HG03571 (cell line): Measurements from ENCODE around the gene SYT6.

ENCODE experiments used
- ATAC-seq: cut with Tn5 transposase; IDR thresholded peaks from one replicate; pipeline ENCODE4 v1.9.1; 2021; ENCODE audit not compliant: unreplicated experiment

Gene SYT6

DNA sequence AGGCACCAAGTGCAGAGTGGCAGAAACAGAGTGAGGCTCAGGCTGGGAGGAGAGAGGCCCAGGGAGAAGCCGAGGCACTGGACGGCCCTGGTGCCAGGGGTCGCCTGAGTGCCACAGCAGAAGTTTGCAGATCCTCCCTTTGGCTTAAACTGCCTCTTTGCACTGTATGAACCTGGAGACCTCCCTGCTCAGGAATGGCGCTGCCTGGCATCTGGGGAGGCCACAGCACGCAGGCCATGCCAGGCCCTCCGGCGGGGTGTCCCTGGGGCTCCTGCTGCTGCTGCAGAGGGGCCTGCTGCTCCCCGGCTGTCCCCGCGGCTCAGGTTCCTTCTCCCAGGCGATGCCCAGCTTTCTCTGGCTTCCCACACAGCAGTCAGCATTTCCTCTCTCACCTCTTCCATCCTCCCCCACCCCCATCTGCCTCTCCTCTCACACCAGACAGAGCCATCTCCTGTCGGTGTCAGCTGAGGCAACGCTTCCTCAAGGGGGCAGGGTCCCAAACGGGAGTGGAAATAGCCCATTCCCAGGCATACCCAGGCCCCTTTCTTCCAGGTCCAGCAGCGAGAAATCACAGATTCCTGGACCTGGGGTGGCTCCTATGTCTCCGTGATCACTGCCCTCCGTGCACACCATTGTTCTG, 35.2 kb downstream of the SYT6 start:
- no peak for ATAC-seq

- ATAC-seq: no peak
Measured at GRCh38 chr1:114117654-114118053, 36.0 kb downstream of the SYT6 start.

DNA sequence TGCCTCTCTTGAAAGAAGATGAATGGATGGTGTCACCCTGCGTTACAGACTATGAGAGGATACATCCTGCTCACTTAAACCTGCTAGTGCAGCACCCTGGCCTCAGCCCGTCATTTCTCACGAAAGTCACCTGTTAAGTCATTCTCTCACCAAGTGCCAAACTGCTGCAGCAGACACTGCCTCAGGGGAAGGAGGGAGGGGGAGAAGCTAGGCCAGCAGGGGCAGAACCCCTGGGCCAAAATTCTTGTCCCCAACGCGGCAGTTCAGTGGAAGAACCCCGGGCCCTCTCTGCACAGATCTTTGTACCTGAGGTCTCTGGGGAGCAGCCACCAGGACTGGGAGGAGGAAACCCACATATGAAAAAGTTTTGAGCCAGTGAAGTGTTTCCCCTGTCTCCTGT, 37.6 kb downstream of the SYT6 start:
- ATAC-seq: no peak

GRCh38 chr1:114114185-114115094, 39.2 kb downstream of the SYT6 start:
- ATAC-seq: no peak

DNA sequence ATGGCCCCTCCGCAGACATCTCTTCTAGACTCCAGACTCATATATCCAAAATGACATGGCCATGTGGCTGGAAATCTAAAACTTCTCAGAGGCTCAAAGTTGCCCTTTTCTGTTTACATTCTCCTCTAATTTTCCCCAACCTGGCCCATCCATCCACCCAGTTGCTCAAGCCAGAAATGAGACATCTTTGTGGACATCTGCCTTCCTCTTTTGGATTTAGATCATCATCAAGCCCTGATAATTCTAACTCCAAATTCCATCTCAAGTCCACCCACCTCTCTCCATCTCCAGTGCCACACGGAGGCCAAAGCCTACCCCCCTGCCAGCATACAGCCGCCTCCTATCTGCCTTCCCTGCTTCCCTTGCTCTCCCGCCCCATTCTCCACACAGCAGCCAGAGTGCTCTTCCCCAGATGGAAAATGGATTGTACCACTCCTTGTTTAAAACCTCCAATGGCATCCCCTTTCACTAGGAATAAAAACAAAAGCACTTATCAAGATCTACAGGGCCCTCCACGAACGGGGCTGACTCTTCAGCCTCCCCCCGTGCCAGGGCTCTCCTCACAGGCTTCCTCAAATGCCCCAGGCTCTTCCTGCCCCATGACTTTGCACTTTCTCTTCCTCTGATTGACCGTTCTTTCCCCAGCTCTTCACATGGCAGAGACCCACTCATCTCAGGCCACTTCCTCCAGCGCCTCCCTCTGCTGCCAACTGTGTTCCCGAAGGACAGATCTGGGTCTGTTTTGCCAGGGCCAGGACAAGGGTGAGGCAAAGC, 40.1 kb downstream of the SYT6 start:
- ATAC-seq: no peak

DNA sequence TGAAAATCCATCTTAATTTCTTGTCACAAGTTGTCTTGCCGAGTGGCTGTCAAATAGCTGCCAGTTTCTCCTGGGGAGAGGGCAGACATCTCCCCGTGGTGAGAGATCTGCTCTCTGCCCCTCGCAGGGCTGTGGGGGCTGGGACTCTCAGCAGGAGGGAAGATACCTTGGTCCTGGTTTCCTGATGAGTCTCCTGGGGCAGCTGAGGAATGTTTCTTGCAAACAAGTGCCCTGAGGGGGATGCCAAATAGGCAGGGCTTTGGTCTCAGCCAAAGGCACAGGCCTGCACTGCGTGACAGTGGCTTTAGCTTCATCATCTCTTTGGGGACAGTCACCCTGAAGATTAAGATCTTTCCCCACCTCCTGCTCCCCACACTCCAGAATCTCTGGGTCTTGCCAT, 40.9 kb downstream of the SYT6 start:
- no peak for ATAC-seq

DNA sequence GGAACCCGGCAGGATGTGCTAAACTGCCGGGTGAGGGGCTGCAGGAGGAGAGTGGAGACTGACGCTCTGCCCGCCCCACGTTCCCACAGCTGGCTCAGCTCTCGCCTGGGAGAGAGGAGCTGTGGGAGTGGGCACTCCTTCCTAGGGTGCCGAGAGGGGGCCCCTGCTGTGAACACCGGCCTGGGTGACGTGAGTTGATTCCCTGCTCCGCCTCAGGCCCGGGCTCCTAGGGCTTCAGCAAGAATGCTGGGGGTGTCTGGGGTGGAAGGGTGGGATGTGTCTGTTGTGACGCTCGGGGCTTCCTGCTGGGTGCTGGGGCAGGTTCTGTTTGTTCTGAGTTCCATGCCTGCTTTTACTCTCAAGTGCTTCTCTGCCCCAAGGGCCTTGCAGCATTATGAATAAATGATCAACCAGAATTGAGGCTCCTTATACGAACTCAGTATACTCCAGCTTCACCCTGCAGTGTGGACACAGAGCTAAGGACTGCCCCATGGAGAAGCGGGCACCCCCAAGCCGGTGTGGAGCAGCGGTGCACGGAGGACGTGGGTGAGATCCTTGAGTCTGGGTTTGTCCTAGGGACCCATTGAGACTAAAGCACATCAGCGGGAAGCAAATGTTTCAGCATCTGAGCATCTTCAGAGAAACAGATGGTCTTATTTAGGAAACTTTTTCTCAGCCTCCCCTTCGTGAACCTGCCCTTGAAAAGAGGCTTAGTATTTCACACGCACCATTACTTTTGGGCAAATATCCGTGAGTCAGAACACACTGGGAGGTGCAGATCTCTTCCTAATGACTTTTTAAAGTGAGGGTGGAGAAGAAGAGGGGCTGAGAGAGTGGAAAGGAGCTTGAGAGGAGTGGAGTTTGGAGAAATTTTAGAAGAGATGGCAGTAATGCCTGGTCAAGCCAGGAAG, 41.7 kb downstream of the SYT6 start:
- no peak for ATAC-seq

GRCh38 chr1:114109981-114110380, 43.7 kb downstream of the SYT6 start:
- ATAC-seq: no peak

DNA sequence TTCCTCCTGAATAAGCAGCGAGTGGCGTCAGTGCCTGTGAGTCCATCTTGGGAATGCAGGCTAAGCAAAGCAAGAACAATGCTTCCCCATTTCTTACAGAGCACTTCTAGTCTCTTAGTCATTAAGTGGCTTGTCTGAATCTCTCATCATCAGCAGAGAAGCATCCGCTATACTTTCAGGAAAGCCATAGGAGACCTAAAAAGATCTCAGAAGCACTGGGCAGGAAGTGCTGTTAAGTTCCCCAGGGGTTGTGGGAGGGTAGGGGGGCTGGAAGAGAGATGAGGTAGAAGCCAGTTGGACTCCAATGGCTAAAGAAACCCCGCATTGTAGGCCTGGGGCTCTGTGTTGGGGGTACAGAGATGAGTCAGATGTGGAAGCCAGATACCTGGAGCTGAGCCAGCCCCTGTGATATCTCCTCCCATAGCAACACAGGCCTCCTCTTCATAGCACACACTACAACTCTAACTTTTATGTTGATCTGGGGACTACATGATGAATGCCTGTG, 44.9 kb downstream of the SYT6 start:
- peak; percentile 76 for ATAC-seq

DNA sequence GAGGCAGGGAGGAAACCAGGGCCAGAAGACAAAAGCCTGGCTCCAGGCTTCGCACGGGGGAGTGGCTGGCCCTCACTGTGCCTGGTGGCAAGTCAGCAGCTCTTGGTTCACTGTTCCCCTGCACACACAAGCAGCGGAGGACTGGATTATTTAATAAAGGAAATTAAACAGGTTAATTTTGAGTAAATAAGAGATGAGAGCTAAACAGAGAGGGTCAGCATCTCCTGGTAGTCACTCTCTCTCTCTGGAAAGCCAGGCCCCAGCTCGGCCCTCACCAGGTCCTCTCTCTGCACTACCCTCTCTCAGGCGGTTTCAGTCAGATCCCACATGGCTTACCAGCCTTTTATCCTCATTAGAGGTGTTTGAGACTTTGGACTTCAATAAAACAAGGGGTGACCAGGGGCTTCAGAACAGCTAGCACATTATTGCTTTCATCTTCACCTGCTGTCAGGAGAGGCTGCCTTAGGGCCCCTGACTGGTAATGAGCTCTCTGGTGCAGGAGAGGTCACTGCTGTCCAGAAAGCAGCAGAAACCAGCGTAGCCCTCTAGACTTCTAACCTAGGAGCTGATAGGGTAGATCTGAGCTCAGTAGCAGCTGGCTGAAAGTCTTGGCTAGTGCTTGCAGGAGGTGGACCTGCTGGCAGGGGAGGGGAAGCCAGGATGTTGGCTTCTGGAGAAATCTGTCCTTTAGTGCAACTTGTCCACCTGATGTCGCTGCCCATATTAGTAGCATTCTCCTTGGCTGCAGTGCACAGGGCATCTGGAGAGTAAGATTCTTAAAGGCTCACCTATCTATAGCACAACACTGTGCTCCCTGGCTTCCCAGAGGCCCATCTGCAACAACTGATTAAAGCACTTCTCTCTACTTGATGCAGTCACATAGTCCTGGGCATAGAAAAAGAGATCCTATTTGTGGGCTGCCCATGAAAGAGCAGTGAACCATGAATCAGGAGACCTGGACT, 45.9 kb downstream of the SYT6 start:
- no peak for ATAC-seq

DNA sequence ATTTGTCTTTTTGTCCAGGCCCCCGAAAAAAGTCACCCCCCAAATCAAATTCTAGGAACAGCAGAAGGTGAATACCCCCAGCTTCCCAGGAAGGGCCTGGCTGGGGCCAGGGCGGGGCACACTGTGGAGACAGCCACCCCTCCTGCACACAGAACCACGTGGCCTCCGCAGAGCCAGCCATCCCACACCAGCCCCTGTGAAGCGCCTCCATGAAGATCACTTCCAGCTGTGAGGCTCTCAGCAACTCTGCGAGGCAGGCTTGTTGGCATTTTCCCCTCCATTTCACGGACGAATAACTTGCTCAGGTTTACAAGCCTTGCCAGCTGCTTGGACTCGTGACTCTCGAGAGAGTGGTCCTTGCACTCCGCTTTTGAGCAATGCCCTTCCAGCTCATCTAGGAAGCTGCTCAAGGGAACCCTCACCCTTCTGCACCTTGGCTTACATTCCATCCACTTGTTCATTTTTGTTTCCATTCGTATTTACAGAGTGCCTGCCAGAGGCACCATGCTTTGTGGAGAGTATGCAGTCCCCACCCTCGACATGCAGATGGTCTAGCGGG, 48.2 kb downstream of the SYT6 start:
- no peak for ATAC-seq

DNA sequence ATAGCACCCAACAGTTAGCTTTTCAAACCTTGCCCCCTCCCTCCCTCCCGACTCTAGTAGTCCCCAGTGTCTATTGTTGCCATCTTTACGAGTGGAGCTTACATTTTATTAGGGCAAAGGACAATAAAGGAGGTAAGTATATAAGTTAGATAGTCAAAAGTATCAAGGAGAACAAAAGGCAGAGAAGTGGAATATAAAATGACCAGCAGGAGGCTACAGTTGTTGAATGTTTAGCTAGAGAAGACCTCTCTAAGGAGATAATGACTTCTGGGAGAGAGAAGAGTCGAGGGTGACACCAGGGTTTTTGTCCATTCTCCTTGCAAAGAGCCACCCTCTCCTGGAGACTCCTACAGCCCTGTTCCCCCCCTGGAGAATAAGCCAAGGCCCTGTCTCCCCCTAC, 48.7 kb downstream of the SYT6 start:
- ATAC-seq: no peak

DNA sequence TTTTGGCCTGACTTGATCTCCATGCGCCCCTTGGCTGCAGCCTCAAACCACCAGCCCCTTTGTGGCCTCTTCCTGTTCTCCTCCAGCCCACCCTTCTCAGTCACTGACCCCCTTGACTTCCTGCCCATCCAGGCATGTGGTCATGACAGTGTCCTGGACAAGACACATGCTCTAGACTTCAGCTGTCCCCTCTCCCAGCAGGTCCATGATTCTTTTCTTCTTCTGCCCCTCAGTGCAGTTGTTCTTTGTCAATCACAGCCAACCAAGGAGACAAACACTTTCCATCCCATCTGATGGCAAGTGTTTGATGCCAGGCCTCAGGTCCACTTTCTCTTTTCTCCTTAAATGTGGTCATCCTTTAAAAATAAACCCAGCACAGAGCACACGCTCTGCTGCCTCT, 49.7 kb downstream of the SYT6 start:
- no peak for ATAC-seq

GRCh38 chr1:114102136-114102535, 51.5 kb downstream of the SYT6 start:
- no peak for ATAC-seq

- no peak for ATAC-seq
Measured at GRCh38 chr1:114100148-114100547, 53.5 kb downstream of the SYT6 start.

DNA sequence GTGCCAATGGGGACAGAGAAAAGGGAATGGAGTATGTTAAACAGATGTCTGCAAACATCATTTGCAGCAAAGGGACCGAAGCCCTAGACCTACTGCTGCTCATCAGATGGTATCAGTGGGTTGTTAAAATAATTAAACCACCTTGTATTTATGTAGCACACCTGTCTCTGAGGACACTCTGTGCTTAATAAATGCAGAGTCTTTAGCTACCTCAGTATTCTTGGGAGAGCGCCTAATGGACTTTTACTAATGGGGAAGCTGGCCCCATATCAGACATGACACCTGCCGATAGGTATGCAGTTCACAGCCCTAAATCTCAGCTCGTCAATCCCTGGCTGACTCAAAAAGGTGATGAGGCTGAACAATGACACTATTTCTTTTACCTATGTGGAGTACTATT, 54.4 kb downstream of the SYT6 start:
- no peak for ATAC-seq

GRCh38 chr1:114097109-114097508, 56.6 kb downstream of the SYT6 start:
- ATAC-seq: no peak

DNA sequence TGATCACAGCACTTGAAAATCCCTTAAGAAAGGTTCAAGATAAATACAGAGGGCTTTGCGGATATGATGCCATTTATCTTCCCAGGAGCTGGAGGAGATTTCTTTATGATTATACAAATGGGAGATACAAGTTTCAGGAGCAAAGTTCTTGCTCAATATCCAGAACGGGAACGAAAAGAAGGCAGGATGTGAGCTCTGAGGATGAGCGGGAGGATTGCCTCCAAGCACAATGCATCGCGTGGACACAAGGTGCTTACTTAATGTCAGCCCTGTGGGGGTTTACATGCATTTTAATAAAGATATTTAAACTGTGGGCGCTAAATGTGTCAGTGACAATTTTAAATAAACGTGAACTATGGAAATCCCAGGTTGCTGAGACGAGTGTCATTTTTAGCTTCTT, 59.0 kb downstream of the SYT6 start:
- ATAC-seq: no peak

DNA sequence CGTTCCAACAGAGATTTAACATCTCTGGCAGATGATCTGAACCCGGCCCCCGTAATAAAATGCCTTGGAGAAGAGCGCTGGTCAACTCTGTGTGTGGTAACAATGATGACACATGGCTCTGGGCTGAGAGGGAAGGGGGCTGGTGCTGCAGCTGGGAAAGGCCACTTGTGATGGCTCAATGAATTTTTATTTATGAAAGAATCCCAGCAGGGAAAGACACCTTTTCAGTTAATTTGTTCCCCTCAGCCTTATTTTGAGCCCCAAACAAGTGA, 59.4 kb downstream of the SYT6 start:
- no peak for ATAC-seq
